SK-N-SH (cell line): ENCODE results near the gene SKI. TPM values are rescaled to one million over a fixed set of nuclear protein-coding genes. Genes with fewer than 3 reads are reported as not detected.

ENCODE experiments used
- CTCF ChIA-PET: fragments of 300-600, 350-600 bp; formaldehyde crosslinking; extraction: SDS; loops from one replicate; lab custom pipeline; 2021; lab: Yijun Ruan, JAX
- POLR2A ChIA-PET: fragments of 350-600 bp; sonication (Branson Sonifier 250); formaldehyde crosslinking; extraction: SDS; loops from one replicate; lab custom pipeline; 2020; ENCODE audit warnings: antibody characterized with exemption, inconsistent platforms; lab: Yijun Ruan, JAX
- DNase-seq: peaks from one replicate; pipeline ENCODE4 v3.0.0; 2012
- H2AFZ ChIP-seq: fragments of 200-600 bp; sonication (generic); 2 replicates; pipeline ENCODE4 v1.8.1; 2016; ENCODE audit warnings: antibody characterized with exemption, mild to moderate bottlenecking, low read depth
- H3F3A ChIP-seq: fragments of 200-600 bp; sonication (generic); replicated peaks from 2 replicates; pipeline ENCODE3; 2016; ENCODE audit warnings: antibody characterized with exemption, mild to moderate bottlenecking; ENCODE audit not compliant: insufficient read depth
- H3K27ac ChIP-seq, 2 experiments: fragments of 200-500 bp in 1 of 2; fragments of 200-600 bp in 1 of 2; sonication (Bioruptor generic) in 1 of 2; sonication (generic), shearing (Covaris generic) in 1 of 2; 2 replicates each; pipeline versions ENCODE4 v1.5.1 to v1.6.1; 2014 to 2016; ENCODE audit warnings: low read depth in 2 of 2, inconsistent platforms in 1 of 2, low read length in 1 of 2, mild to moderate bottlenecking in 1 of 2, mixed read lengths in 1 of 2
- H3K27me3 ChIP-seq: fragments of 200-600 bp; sonication (generic), shearing (Covaris generic); 2 replicates; pipeline ENCODE4 v1.6.1; 2016; ENCODE audit warnings: mixed run types; ENCODE audit not compliant: insufficient read depth
- H3K36me3 ChIP-seq, 2 experiments: fragments of 200-500 bp in 1 of 2; fragments of 200-600 bp in 1 of 2; sonication (Bioruptor generic) in 1 of 2; sonication (generic) in 1 of 2; replicated peaks in 1 of 2; 2 replicates each; pipeline versions ENCODE3 to v1.5.1; 2014 to 2016; ENCODE audit warnings: low read length in 1 of 2, mild to moderate bottlenecking in 1 of 2; ENCODE audit not compliant: insufficient read depth in 2 of 2, control insufficient read depth in 1 of 2
- H3K4me1 ChIP-seq, 2 experiments: fragments of 200-500 bp in 1 of 2; fragments of 200-600 bp in 1 of 2; sonication (Bioruptor generic) in 1 of 2; sonication (generic), shearing (Covaris generic) in 1 of 2; 2 replicates each; pipeline versions ENCODE4 v1.5.1 to v1.6.1; 2014 to 2016; ENCODE audit warnings: low read depth in 1 of 2, low read length in 1 of 2, mixed run types in 1 of 2; ENCODE audit not compliant: insufficient read depth in 2 of 2, control insufficient read depth in 1 of 2
- H3K4me2 ChIP-seq: fragments of 200-600 bp; sonication (generic), shearing (Covaris generic); 2 replicates; pipeline ENCODE4 v1.6.1; 2017; ENCODE audit warnings: mixed run types
- H3K4me3 ChIP-seq, 2 experiments: fragments of 200-500 bp in 1 of 2; fragments of 200-600 bp in 1 of 2; sonication (Bioruptor generic) in 1 of 2; sonication (generic), shearing (Covaris generic) in 1 of 2; 2 replicates each; pipeline versions ENCODE4 v1.5.1 to v1.8.1; 2014 to 2016; ENCODE audit warnings: low read depth in 2 of 2, inconsistent platforms in 1 of 2, low read length in 1 of 2, mild to moderate bottlenecking in 1 of 2, mixed read lengths in 1 of 2, moderate library complexity in 1 of 2
- H3K79me2 ChIP-seq: fragments of 200-600 bp; sonication (generic); 2 replicates; pipeline ENCODE4 v1.8.1; 2017; ENCODE audit warnings: mild to moderate bottlenecking; ENCODE audit not compliant: insufficient read depth
- H3K9ac ChIP-seq: fragments of 200-600 bp; sonication (generic); 2 replicates; pipeline ENCODE4 v1.6.1; 2017; ENCODE audit warnings: mixed run types
- H3K9me2 ChIP-seq: fragments of 200-600 bp; sonication (generic); 2 replicates; pipeline ENCODE4 v1.6.1; 2017; ENCODE audit warnings: mixed run types
- H3K9me3 ChIP-seq: fragments of 200-600 bp; sonication (generic); 2 replicates; pipeline ENCODE4 v1.6.1; 2017; ENCODE audit warnings: mixed run types, mild to moderate bottlenecking, moderate library complexity
- H4K20me1 ChIP-seq: fragments of 200-600 bp; sonication (generic); 2 replicates; pipeline ENCODE4 v1.6.1; 2017; ENCODE audit warnings: mild to moderate bottlenecking, mixed run types; ENCODE audit not compliant: insufficient read depth
- EP300 ChIP-seq, 2 experiments: IDR thresholded peaks; 2 replicates each; pipeline versions ENCODE4 v1.4.0 to v1.6.1; 2012; ENCODE audit warnings: borderline replicate concordance in 1 of 2, low read depth in 1 of 2, low read length in 1 of 2
- FOXM1 ChIP-seq: IDR thresholded peaks from 2 replicates; pipeline ENCODE4 v1.4.0; 2012; ENCODE audit warnings: low read depth, mild to moderate bottlenecking
- GABPA ChIP-seq: IDR thresholded peaks from 2 replicates; pipeline ENCODE4 v1.4.0; 2012; ENCODE audit warnings: low read depth, mild to moderate bottlenecking
- GATA2 ChIP-seq: sonication (generic); formaldehyde crosslinking; IDR thresholded peaks from 2 replicates; pipeline ENCODE4 v1.5.0; 2020; ENCODE audit warnings: mild to moderate bottlenecking, missing genetic modification reagents
- MXI1 ChIP-seq: IDR thresholded peaks from 2 replicates; pipeline ENCODE4 v1.6.1; 2012; ENCODE audit warnings: mild to moderate bottlenecking, low read depth, low read length, improper control_type of control experiment
- NRF1 ChIP-seq: IDR thresholded peaks from 2 replicates; pipeline ENCODE4 v1.6.1; 2012; ENCODE audit warnings: low read depth, mild to moderate bottlenecking, low read length
- RAD21 ChIP-seq: IDR thresholded peaks from 2 replicates; pipeline ENCODE4 v1.6.1; 2012; ENCODE audit warnings: mild to moderate bottlenecking, low read length
- RCOR1 ChIP-seq: fragments of 150-350 bp; IDR thresholded peaks from 2 replicates; pipeline ENCODE4 v1.6.1; 2017; ENCODE audit warnings: antibody characterized with exemption, low read length
- REST ChIP-seq: IDR thresholded peaks from 2 replicates; pipeline ENCODE4 v1.6.1; 2012; ENCODE audit warnings: mild to moderate bottlenecking, low read depth, low read length, moderate library complexity
- RFX5 ChIP-seq: IDR thresholded peaks from 2 replicates; pipeline ENCODE4 v1.6.1; 2012; ENCODE audit warnings: mild to moderate bottlenecking, improper control_type of control experiment, low read length
- SIN3A ChIP-seq: IDR thresholded peaks from 2 replicates; pipeline ENCODE4 v1.6.1; 2012; ENCODE audit warnings: low read depth, mild to moderate bottlenecking, low read length, moderate library complexity, borderline replicate concordance
- SMC3 ChIP-seq: IDR thresholded peaks from 2 replicates; pipeline ENCODE4 v1.6.1; 2012; ENCODE audit warnings: low read depth, low read length, improper control_type of control experiment
- TAF1 ChIP-seq: IDR thresholded peaks from 2 replicates; pipeline ENCODE4 v1.6.1; 2012; ENCODE audit warnings: low read depth, mild to moderate bottlenecking, low read length, moderate library complexity, borderline replicate concordance
- TCF12 ChIP-seq: IDR thresholded peaks from 2 replicates; pipeline ENCODE4 v1.4.0; 2012
- YY1 ChIP-seq: IDR thresholded peaks from 2 replicates; pipeline ENCODE4 v1.4.0; 2012; ENCODE audit warnings: low read depth, mild to moderate bottlenecking
- WGBS: methylation state at CpG from one replicate; pipeline ENCODE4 v1.1.6; 2017; ENCODE audit warnings: low lambda C conversion rate; 5-methylcytosine and 5-hydroxymethylcytosine counted together
- polyA plus RNA-seq, 3 experiments: library from polyadenylated mRNA; depleted of rRNA; stranded (reverse); fragments of >200 nt; gene quantifications; 2 replicates each; pipeline ENCODE4 v1.2.3, GENCODE V29; 2012
- TF ChIP-seq, protein P1 (sequence below): fragments of 200-600 bp; sonication (generic); IDR thresholded peaks from 2 replicates; pipeline ENCODE4 v1.6.1; 2017; ENCODE audit warnings: antibody characterized with exemption, mild to moderate bottlenecking, moderate library complexity
- TF ChIP-seq, protein P2 (sequence below): IDR thresholded peaks from 2 replicates; pipeline ENCODE4 v1.4.0; 2012; ENCODE audit warnings: low read depth, borderline replicate concordance

Gene SKI
- polyA plus RNA-seq, 1 of the 3 experiments (the other 2 are of a cell fraction): 7.2 TPM

GRCh38 chr1:2352341-2352896, 124.3 kb downstream of the SKI start:
- Histone ChIP-seq H3K79me2 (no peaks in the 10 kb centered on the region), H3F3A (no peaks in the 10 kb centered on the region), H3K36me3 (no peaks in the 10 kb centered on the region), H2AFZ (no peak overlapping the region), H3K9ac (no peak overlapping the region), H3K27me3 (no peaks in the 10 kb centered on the region), H4K20me1 (no peaks in the 10 kb centered on the region), H3K9me3 (no peaks in the 10 kb centered on the region), H3K4me3 (no peak overlapping the region), H3K9me2 (no peaks in the 10 kb centered on the region), H3K4me1 (no peaks in the 10 kb centered on the region; a peak in 1 of 4 replicates), H3K4me2 (no peak overlapping the region), H3K27ac (no peak overlapping the region)
- no peak for TF ChIP-seq YY1
- TF ChIP-seq NRF1: no peak
- no peak for TF ChIP-seq GATA2 (CRISPR knock-in tag)
- no peak for TF ChIP-seq TAF1
- TF ChIP-seq, protein P1, sequence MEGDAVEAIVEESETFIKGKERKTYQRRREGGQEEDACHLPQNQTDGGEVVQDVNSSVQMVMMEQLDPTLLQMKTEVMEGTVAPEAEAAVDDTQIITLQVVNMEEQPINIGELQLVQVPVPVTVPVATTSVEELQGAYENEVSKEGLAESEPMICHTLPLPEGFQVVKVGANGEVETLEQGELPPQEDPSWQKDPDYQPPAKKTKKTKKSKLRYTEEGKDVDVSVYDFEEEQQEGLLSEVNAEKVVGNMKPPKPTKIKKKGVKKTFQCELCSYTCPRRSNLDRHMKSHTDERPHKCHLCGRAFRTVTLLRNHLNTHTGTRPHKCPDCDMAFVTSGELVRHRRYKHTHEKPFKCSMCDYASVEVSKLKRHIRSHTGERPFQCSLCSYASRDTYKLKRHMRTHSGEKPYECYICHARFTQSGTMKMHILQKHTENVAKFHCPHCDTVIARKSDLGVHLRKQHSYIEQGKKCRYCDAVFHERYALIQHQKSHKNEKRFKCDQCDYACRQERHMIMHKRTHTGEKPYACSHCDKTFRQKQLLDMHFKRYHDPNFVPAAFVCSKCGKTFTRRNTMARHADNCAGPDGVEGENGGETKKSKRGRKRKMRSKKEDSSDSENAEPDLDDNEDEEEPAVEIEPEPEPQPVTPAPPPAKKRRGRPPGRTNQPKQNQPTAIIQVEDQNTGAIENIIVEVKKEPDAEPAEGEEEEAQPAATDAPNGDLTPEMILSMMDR: no peak
- TF ChIP-seq RAD21: no peak
- TF ChIP-seq RCOR1: no peak
- no peak for TF ChIP-seq SMC3
- TF ChIP-seq SIN3A: no peak
- no peak for TF ChIP-seq REST
- no peak for TF ChIP-seq MXI1
- no peak for TF ChIP-seq GABPA
- TF ChIP-seq, protein P2, sequence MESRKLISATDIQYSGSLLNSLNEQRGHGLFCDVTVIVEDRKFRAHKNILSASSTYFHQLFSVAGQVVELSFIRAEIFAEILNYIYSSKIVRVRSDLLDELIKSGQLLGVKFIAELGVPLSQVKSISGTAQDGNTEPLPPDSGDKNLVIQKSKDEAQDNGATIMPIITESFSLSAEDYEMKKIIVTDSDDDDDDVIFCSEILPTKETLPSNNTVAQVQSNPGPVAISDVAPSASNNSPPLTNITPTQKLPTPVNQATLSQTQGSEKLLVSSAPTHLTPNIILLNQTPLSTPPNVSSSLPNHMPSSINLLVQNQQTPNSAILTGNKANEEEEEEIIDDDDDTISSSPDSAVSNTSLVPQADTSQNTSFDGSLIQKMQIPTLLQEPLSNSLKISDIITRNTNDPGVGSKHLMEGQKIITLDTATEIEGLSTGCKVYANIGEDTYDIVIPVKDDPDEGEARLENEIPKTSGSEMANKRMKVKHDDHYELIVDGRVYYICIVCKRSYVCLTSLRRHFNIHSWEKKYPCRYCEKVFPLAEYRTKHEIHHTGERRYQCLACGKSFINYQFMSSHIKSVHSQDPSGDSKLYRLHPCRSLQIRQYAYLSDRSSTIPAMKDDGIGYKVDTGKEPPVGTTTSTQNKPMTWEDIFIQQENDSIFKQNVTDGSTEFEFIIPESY: no peak
- TF ChIP-seq FOXM1: no peak
- no peak for TF ChIP-seq EP300 (IDR thresholded peaks at IDR 0.05; ENCODE audit: borderline replicate concordance in 1 of 2, low read depth in 1 of 2, low read length in 1 of 2)
- TF ChIP-seq RFX5: no peak
- TF ChIP-seq TCF12: no peak
- 92% methylated on average over 2 of the region's 11 CpGs for WGBS
- no peak for DNase-seq
- CTCF ChIA-PET: interaction anchor here (0.9 to 2.1 kb wide), 3 partner anchors 29 to 157 kb away, joined by 3 to 10 read pairs (median 3); no protein-coding TSS in a partner anchor
- POLR2A ChIA-PET: no interaction called here
